ENCODE results near the gene ZMIZ1. TPM values are rescaled to one million over a fixed set of nuclear protein-coding genes. Genes with fewer than 3 reads are reported as not detected.

The ZMIZ1 gene
- total RNA-seq, 4 donors from 2014 or later, result 71.9 to 104 (median 79.5) TPM

GRCh38 chr10:79353000-79353406 lies 284.2 kb downstream of the ZMIZ1 start:
- Histone ChIP-seq H3K4me3 (no peak overlapping the region), H3K9me3 (no peaks in the 10 kb centered on the region), H3K27ac (no peak overlapping the region), H3K36me3 (peaks cover 68% of the 10 kb centered on the region), H3K4me1 (peaks cover 18% of the 10 kb centered on the region), H3K27me3 (no peaks in the 10 kb centered on the region)
- no peak for TF ChIP-seq POLR2A (IDR thresholded peaks at IDR 0.05)
- TF ChIP-seq POLR2AphosphoS5 (IDR thresholded peaks at IDR 0.05), result no peak
- TF ChIP-seq, protein P1, sequence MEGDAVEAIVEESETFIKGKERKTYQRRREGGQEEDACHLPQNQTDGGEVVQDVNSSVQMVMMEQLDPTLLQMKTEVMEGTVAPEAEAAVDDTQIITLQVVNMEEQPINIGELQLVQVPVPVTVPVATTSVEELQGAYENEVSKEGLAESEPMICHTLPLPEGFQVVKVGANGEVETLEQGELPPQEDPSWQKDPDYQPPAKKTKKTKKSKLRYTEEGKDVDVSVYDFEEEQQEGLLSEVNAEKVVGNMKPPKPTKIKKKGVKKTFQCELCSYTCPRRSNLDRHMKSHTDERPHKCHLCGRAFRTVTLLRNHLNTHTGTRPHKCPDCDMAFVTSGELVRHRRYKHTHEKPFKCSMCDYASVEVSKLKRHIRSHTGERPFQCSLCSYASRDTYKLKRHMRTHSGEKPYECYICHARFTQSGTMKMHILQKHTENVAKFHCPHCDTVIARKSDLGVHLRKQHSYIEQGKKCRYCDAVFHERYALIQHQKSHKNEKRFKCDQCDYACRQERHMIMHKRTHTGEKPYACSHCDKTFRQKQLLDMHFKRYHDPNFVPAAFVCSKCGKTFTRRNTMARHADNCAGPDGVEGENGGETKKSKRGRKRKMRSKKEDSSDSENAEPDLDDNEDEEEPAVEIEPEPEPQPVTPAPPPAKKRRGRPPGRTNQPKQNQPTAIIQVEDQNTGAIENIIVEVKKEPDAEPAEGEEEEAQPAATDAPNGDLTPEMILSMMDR (IDR thresholded peaks at IDR 0.05), result no peak
- no peak for TF ChIP-seq EP300 (IDR thresholded peaks at IDR 0.05)
- peak in 1 of 2 donors; percentile 74 for DNase-seq (ENCODE audit: low spot score in 2 of 2)
- WGBS, result 94% methylated on average over 8 of the region's 8 CpGs

DNA sequence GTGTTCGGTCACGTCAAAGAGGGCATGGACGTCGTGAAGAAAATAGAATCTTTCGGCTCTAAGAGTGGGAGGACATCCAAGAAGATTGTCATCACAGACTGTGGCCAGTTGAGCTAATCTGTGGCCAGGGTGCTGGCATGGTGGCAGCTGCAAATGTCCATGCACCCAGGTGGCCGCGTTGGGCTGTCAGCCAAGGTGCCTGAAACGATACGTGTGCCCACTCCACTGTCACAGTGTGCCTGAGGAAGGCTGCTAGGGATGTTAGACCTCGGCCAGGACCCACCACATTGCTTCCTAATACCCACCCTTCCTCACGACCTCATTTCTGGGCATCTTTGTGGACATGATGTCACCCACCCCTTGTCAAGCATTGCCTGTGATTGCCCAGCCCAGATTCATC lies 285.0 kb downstream of the ZMIZ1 start:
- no peak overlapping the region for H3K27ac ChIP-seq
- peaks cover 68% of the 10 kb centered on the region for H3K36me3 ChIP-seq
- no peak overlapping the region for H3K4me3 ChIP-seq
- H3K4me1 ChIP-seq, result peaks cover 10% of the 10 kb centered on the region
- 91% methylated on average over 11 of the region's 11 CpGs for WGBS
- TF ChIP-seq POLR2AphosphoS5 (IDR thresholded peaks at IDR 0.05) (no peak), EP300 (IDR thresholded peaks at IDR 0.05) (no peak), POLR2A (IDR thresholded peaks at IDR 0.05) (no peak)
- TF ChIP-seq, protein P1 (IDR thresholded peaks at IDR 0.05), result no peak
- no peaks in the 10 kb centered on the region for H3K27me3 ChIP-seq
- peak in 1 of 2 donors; percentile 55 for DNase-seq (ENCODE audit: low spot score in 2 of 2)
- no peaks in the 10 kb centered on the region for H3K9me3 ChIP-seq

GRCh38 chr10:79354141-79354540 lies 285.4 kb downstream of the ZMIZ1 start:
- Histone ChIP-seq H3K9me3 (no peaks in the 10 kb centered on the region), H3K36me3 (peaks cover 66% of the 10 kb centered on the region), H3K27ac (no peak overlapping the region), H3K4me1 (peaks cover 6% of the 10 kb centered on the region), H3K27me3 (no peaks in the 10 kb centered on the region), H3K4me3 (no peak overlapping the region)
- peak in 1 of 2 donors; percentile 32 for DNase-seq (ENCODE audit: low spot score in 2 of 2)
- no peak for TF ChIP-seq POLR2A (IDR thresholded peaks at IDR 0.05)
- no peak for TF ChIP-seq POLR2AphosphoS5 (IDR thresholded peaks at IDR 0.05)
- TF ChIP-seq, protein P1 (IDR thresholded peaks at IDR 0.05), result no peak
- TF ChIP-seq EP300 (IDR thresholded peaks at IDR 0.05), result no peak
- WGBS, result 75% methylated on average over 3 of the region's 3 CpGs

GRCh38 chr10:79354615-79355014 lies 285.8 kb downstream of the ZMIZ1 start:
- Histone ChIP-seq H3K27me3 (no peaks in the 10 kb centered on the region), H3K27ac (no peak overlapping the region), H3K4me1 (peaks cover 2% of the 10 kb centered on the region), H3K36me3 (peaks cover 61% of the 10 kb centered on the region), H3K4me3 (no peak overlapping the region), H3K9me3 (no peaks in the 10 kb centered on the region)
- DNase-seq (ENCODE audit: low spot score in 2 of 2), result no peak
- WGBS, result 86% methylated on average over 6 of the region's 6 CpGs
- no peak for TF ChIP-seq POLR2A (IDR thresholded peaks at IDR 0.05)
- TF ChIP-seq, protein P1 (IDR thresholded peaks at IDR 0.05), result no peak
- TF ChIP-seq EP300 (IDR thresholded peaks at IDR 0.05), result no peak
- no peak for TF ChIP-seq POLR2AphosphoS5 (IDR thresholded peaks at IDR 0.05)

- H3K4me1 ChIP-seq, result no peaks in the 10 kb centered on the region
- no peak overlapping the region for H3K27ac ChIP-seq
- no peak overlapping the region for H3K4me3 ChIP-seq
- H3K36me3 ChIP-seq, result peaks cover 52% of the 10 kb centered on the region
- no peaks in the 10 kb centered on the region for H3K9me3 ChIP-seq
- no peak for TF ChIP-seq POLR2A (IDR thresholded peaks at IDR 0.05)
- TF ChIP-seq POLR2AphosphoS5 (IDR thresholded peaks at IDR 0.05), result no peak
- TF ChIP-seq, protein P1 (IDR thresholded peaks at IDR 0.05), result no peak
- TF ChIP-seq EP300 (IDR thresholded peaks at IDR 0.05), result no peak
- peak in 1 of 2 donors; percentile 48 for DNase-seq (ENCODE audit: low spot score in 2 of 2)
- no peaks in the 10 kb centered on the region for H3K27me3 ChIP-seq
- 95% methylated on average over 5 of the region's 6 CpGs for WGBS
These were observed 286.8 kb downstream of the ZMIZ1 start for GRCh38 chr10:79355420-79356017.

Measured in suprapubic skin (tissue), 4 donors.